ENCODE measurements around the gene FAM180A. TPM values are rescaled to one million over a fixed set of nuclear protein-coding genes. Genes with fewer than 3 reads are reported as not detected.
A peak's percentile ranks its signal among the peaks of the same experiment; 100 is the strongest.

Gene FAM180A
- total and polyA plus RNA-seq, 2 of the 8 experiments (the other 6 are each of a cell fraction or from before 2014, with no cell fraction given) = not detected

GRCh38 chr7:135714534-135715009, 34.0 kb downstream of the FAM180A start:
- no peak overlapping the region; a peak in 1 of 7 replicates for H3K9ac ChIP-seq (replicated peaks in 1 of 4; ENCODE audit: extremely low read depth in 1 of 4, low read depth in 3 of 4, low read length in 3 of 4)
- H3K4me2 ChIP-seq (ENCODE audit: insufficient read depth in 1 of 2, low read depth in 2 of 2, low read length in 2 of 2) = no peak overlapping the region
- FAIRE-seq (no peak), DNase-seq (ENCODE audit: low read depth in 1 of 2, low spot score in 2 of 2) (peak in 1 of 2 experiments; percentile 57)
- no peak overlapping the region for H3K4me3 ChIP-seq (ENCODE audit: extremely low read depth in 1 of 4, insufficient read depth in 2 of 4, low read depth in 3 of 4, low read length in 4 of 4)
- no peak overlapping the region for H3K4ac ChIP-seq (replicated peaks; ENCODE audit: insufficient read length, low read depth, low read length)
- H3K36me3 ChIP-seq (ENCODE audit: control insufficient read depth in 2 of 4, insufficient read depth in 4 of 4, low read length in 3 of 4) = no peaks in the 10 kb centered on the region
- H2AK5ac ChIP-seq (ENCODE audit: low read depth, low read length) = no peak overlapping the region
- H3K79me2 ChIP-seq (ENCODE audit: control insufficient read depth in 1 of 2, insufficient read depth in 2 of 2, low read length in 2 of 2) = no peaks in the 10 kb centered on the region
- H2BK15ac ChIP-seq (ENCODE audit: low read length) = no peak overlapping the region
- H2BK12ac ChIP-seq (ENCODE audit: low read depth, low read length) = no peak overlapping the region; the same call in 1 of the 2 replicates
- H2AFZ ChIP-seq (ENCODE audit: low read length) = no peak overlapping the region
- no peaks in the 10 kb centered on the region for H3K9me3 ChIP-seq (ENCODE audit: insufficient read depth in 2 of 2, low read depth in 1 of 2, low read length in 1 of 2)
- no peak overlapping the region for H4K5ac ChIP-seq (ENCODE audit: insufficient read length, low read depth, low read length)
- peak overlapping the region; percentile 25; the same call in 1 of the 2 replicates for H4K8ac ChIP-seq (ENCODE audit: extremely low read depth, insufficient read depth, low read length)
- no peak overlapping the region for H3K18ac ChIP-seq (ENCODE audit: extremely low read depth, low read length)
- CTCF ChIA-PET (ENCODE audit: partially characterized antibody) = interaction anchor here (0.9 to 14.4 kb wide), 10 partner anchors 8 to 57 kb away, joined by 3 to 133 read pairs (median 4); partner anchors contain the start of gene SLC13A4
- POLR2A ChIA-PET (ENCODE audit: partially characterized antibody) = interaction anchor here (1.2 kb wide), 1 partner anchor 10 kb away, joined by 4 read pairs; no protein-coding TSS in a partner anchor
- H3K4me1 ChIP-seq (replicated peaks in 1 of 4; ENCODE audit: control insufficient read depth in 3 of 4, insufficient read depth in 4 of 4, low read length in 3 of 4) = peaks cover 0 to 4% (median 2%) of the 10 kb centered on the region in 4 experiments; a peak in 1 of 7 replicates
- H3K23ac ChIP-seq (ENCODE audit: insufficient read length) = no peak overlapping the region
- H4K91ac ChIP-seq (replicated peaks; ENCODE audit: insufficient read length, low read length) = no peak overlapping the region
- no peak overlapping the region for H3K56ac ChIP-seq (replicated peaks; ENCODE audit: insufficient read length, low read depth, low read length)
- no peak overlapping the region for H3K14ac ChIP-seq (ENCODE audit: insufficient read length)
- 81% methylated on average over 20 of the region's 20 CpGs; no CpG with 5 or more reads in 1 of the 2 experiments for WGBS, 2 experiments (ENCODE audit: extremely low coverage in 1 of 2, insufficient coverage in 1 of 2, insufficient read length in 1 of 2, insufficient replicate concordance in 2 of 2, low coverage in 1 of 2, low lambda C conversion rate in 2 of 2, missing lambda C conversion rate in 1 of 2)
- no peaks in the 10 kb centered on the region for H3K79me1 ChIP-seq (ENCODE audit: low read depth, low read length)
- H2BK5ac ChIP-seq (ENCODE audit: low read depth, low read length) = peak overlapping the region; percentile 26; the same call in 1 of the 2 replicates
- H2BK120ac ChIP-seq (replicated peaks; ENCODE audit: low read depth, low read length) = no peak overlapping the region
- no peak overlapping the region for H3K27ac ChIP-seq (ENCODE audit: low read depth, low read length)
- no peak overlapping the region for H2BK20ac ChIP-seq (ENCODE audit: low read length)
- H3K27me3 ChIP-seq (replicated peaks in 1 of 4; ENCODE audit: control insufficient read depth in 3 of 4, extremely low read depth in 1 of 4, insufficient read depth in 3 of 4, low read length in 3 of 4) = no peaks in the 10 kb centered on the region
- H3K23me2 ChIP-seq (ENCODE audit: low read depth, low read length) = peaks cover 6% of the 10 kb centered on the region; the same call in 1 of the 2 replicates
- H4K20me1 ChIP-seq (replicated peaks in 1 of 2; ENCODE audit: control insufficient read depth in 1 of 2, insufficient read depth in 2 of 2, low read length in 2 of 2) = peaks cover 0 to 5% of the 10 kb centered on the region in 2 experiments
- no peak for TF ChIP-seq CTBP2 (IDR thresholded peaks at IDR 0.05; ENCODE audit: borderline replicate concordance, insufficient read depth, insufficient read length, low read length)
- no peak for TF ChIP-seq EGR1 (IDR thresholded peaks at IDR 0.05; ENCODE audit: borderline replicate concordance, low read depth, low read length)
- no peak for TF ChIP-seq JUND (IDR thresholded peaks at IDR 0.05; ENCODE audit: low read length)
- no peak for TF ChIP-seq ZNF274 (IDR thresholded peaks at IDR 0.05; ENCODE audit: borderline replicate concordance, extremely low read depth, low read length)
- no peak for TF ChIP-seq TEAD4 (IDR thresholded peaks at IDR 0.05; ENCODE audit: low read depth, low read length)
- TF ChIP-seq CHD1 (IDR thresholded peaks at IDR 0.05; ENCODE audit: low read depth, low read length) = no peak
- TF ChIP-seq SP2 (IDR thresholded peaks at IDR 0.05; ENCODE audit: low read length) = no peak
- TF ChIP-seq HDAC2 (IDR thresholded peaks at IDR 0.05; ENCODE audit: borderline replicate concordance in 1 of 2, low read depth in 2 of 2, low read length in 2 of 2) = no peak
- TF ChIP-seq BRCA1 (IDR thresholded peaks at IDR 0.05; ENCODE audit: low read depth, low read length) = no peak
- TF ChIP-seq ATF2 (IDR thresholded peaks at IDR 0.05; ENCODE audit: low read length) = no peak
- no peak for TF ChIP-seq RAD21 (IDR thresholded peaks at IDR 0.05 in 1 of 2, conservative IDR thresholded peaks at IDR 0.05 in 1 of 2; ENCODE audit: low read depth in 2 of 2, low read length in 2 of 2)
